Panc1 (cell line): Measurements from ENCODE around the gene CHST11. TPM values are rescaled to one million over a fixed set of nuclear protein-coding genes. Genes with fewer than 3 reads are reported as not detected.

Source experiments
- ATAC-seq: fragments of 200-7000 bp; cut with Tn5 transposase; 2 replicates; pipeline ENCODE4 v1.9.1; 2020; ENCODE audit warnings: mild to moderate bottlenecking, moderate library complexity
- BruUV-seq: library from RNA; stranded (reverse); fragments of 400-500 nt; replicated peaks from 2 replicates; lab custom pipeline; 2021; lab: Mats Ljungman, UMichigan
- CTCF ChIA-PET: fragments of 300-600 bp; sonication (Branson Sonifier 250); formaldehyde crosslinking; loops from one replicate; lab custom pipeline; 2022; ENCODE audit warnings: antibody characterized with exemption; lab: Charles Lee
- POLR2A ChIA-PET: fragments of 300-600 bp; sonication (Branson Sonifier 250); formaldehyde crosslinking; loops from one replicate; lab custom pipeline; 2022; ENCODE audit warnings: antibody characterized with exemption; lab: Charles Lee
- DNase-seq: peaks from one replicate; pipeline ENCODE4 v3.0.0-alpha.2; 2010; ENCODE audit warnings: low read depth, low spot score
- H3K27ac ChIP-seq: 2 replicates; pipeline ENCODE4 v1.5.1; 2011; ENCODE audit warnings: mild to moderate bottlenecking, low read length, inconsistent platforms
- H3K27me3 ChIP-seq: fragments of 200-500 bp; sonication (Bioruptor generic); 2 replicates; pipeline ENCODE4 v1.6.0; 2014; ENCODE audit warnings: low read length, inconsistent platforms; ENCODE audit not compliant: control insufficient read depth, insufficient read depth
- H3K36me3 ChIP-seq: fragments of 200-500 bp; sonication (Bioruptor generic); 2 replicates; pipeline ENCODE4 v1.5.1; 2014; ENCODE audit warnings: inconsistent platforms, mild to moderate bottlenecking, low read length, moderate library complexity; ENCODE audit not compliant: control insufficient read depth, insufficient read depth
- H3K4me1 ChIP-seq: 2 replicates; pipeline ENCODE4 v1.5.1; 2011; ENCODE audit warnings: inconsistent platforms, mild to moderate bottlenecking, low read length, moderate library complexity; ENCODE audit not compliant: control insufficient read depth, insufficient read depth
- H3K4me3 ChIP-seq, 2 experiments: 2 replicates each; pipeline ENCODE4 v1.5.1; 2011 to 2012; ENCODE audit warnings: low read depth in 2 of 2, low read length in 2 of 2, mild to moderate bottlenecking in 2 of 2, inconsistent platforms in 1 of 2, moderate library complexity in 1 of 2
- H3K9me3 ChIP-seq: fragments of 200-500 bp; sonication (Bioruptor generic); 2 replicates; pipeline ENCODE4 v1.5.1; 2014; ENCODE audit warnings: low read depth, mild to moderate bottlenecking, inconsistent platforms, low read length, moderate library complexity; ENCODE audit not compliant: control insufficient read depth, insufficient read depth
- POLR2AphosphoS5 ChIP-seq: IDR thresholded peaks from 2 replicates; pipeline ENCODE4 v1.6.1; 2012; ENCODE audit warnings: mild to moderate bottlenecking, low read depth, low read length, moderate library complexity
- REST ChIP-seq, 2 experiments: IDR thresholded peaks; 2 replicates each; pipeline ENCODE4 v1.6.1; 2011 to 2012; ENCODE audit warnings: low read depth in 2 of 2, control low read depth in 1 of 2, low read length in 1 of 2, mild to moderate bottlenecking in 1 of 2, moderate library complexity in 1 of 2; ENCODE audit not compliant: insufficient read depth in 1 of 2
- SIN3A ChIP-seq: IDR thresholded peaks from 2 replicates; pipeline ENCODE4 v1.6.1; 2012; ENCODE audit warnings: low read depth, mild to moderate bottlenecking, low read length, moderate library complexity, borderline replicate concordance; ENCODE audit not compliant: insufficient read depth
- TCF7L2 ChIP-seq: IDR thresholded peaks from 2 replicates; pipeline ENCODE4 v1.6.1; 2011; ENCODE audit warnings: mild to moderate bottlenecking, low read depth, low read length, inconsistent platforms
- in situ Hi-C: cut with HindIII; loops from 2 replicates; pipeline ENCODE4 v1.10.0; 2016; ENCODE audit warnings: low sequenced_read_pairs, low pct_unique_long_range_greater_than_20kb
- intact Hi-C: fragments of 100-400 bp; cut with micrococcal nuclease; formaldehyde crosslinking; loops from one replicate; pipeline ENCODE4 v1.10.0; 2022; ENCODE audit not compliant: unreplicated experiment
- total RNA-seq: library from RNA; stranded (reverse); gene quantifications from one replicate; pipeline ENCODE4 v1.2.1, GENCODE V29; 2021; ENCODE audit not compliant: unreplicated experiment
- TF ChIP-seq, protein P1 (sequence below): fragments of 450-650 bp; IDR thresholded peaks from 2 replicates; pipeline ENCODE4 v1.5.1; 2017; ENCODE audit warnings: mild to moderate bottlenecking

Gene CHST11
- total RNA-seq, 1 experiment from 2014 or later: 11.4 TPM

- no peak overlapping the region for H3K4me3 ChIP-seq
- DNase-seq: no peak
- TF ChIP-seq TCF7L2 (no peak), POLR2AphosphoS5 (no peak), REST (IDR thresholded peaks at IDR 0.05; ENCODE audit: insufficient read depth in 1 of 2, low read depth in 2 of 2, low read length in 1 of 2) (no peak), SIN3A (no peak)
- TF ChIP-seq, protein P1, sequence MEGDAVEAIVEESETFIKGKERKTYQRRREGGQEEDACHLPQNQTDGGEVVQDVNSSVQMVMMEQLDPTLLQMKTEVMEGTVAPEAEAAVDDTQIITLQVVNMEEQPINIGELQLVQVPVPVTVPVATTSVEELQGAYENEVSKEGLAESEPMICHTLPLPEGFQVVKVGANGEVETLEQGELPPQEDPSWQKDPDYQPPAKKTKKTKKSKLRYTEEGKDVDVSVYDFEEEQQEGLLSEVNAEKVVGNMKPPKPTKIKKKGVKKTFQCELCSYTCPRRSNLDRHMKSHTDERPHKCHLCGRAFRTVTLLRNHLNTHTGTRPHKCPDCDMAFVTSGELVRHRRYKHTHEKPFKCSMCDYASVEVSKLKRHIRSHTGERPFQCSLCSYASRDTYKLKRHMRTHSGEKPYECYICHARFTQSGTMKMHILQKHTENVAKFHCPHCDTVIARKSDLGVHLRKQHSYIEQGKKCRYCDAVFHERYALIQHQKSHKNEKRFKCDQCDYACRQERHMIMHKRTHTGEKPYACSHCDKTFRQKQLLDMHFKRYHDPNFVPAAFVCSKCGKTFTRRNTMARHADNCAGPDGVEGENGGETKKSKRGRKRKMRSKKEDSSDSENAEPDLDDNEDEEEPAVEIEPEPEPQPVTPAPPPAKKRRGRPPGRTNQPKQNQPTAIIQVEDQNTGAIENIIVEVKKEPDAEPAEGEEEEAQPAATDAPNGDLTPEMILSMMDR: no peak
- H3K9me3 ChIP-seq: no peaks in the 10 kb centered on the region
- no peak overlapping the region for H3K27ac ChIP-seq
- H3K36me3 ChIP-seq: no peaks in the 10 kb centered on the region
- ChIA-PET CTCF (no interaction called here), POLR2A (interaction anchor here (0.6 to 0.7 kb wide), 2 partner anchors 110 to 140 kb away, joined by 5 to 7 read pairs; no protein-coding TSS in a partner anchor)
- BruUV-seq: no TSS peak
- H3K27me3 ChIP-seq: no peaks in the 10 kb centered on the region
- in situ Hi-C loops: no loop called here
- no peak for ATAC-seq
- H3K4me1 ChIP-seq: no peaks in the 10 kb centered on the region
- intact Hi-C loops: no loop called here
Measured at GRCh38 chr12:104576980-104577580, 120.3 kb downstream of the CHST11 start.

DNA sequence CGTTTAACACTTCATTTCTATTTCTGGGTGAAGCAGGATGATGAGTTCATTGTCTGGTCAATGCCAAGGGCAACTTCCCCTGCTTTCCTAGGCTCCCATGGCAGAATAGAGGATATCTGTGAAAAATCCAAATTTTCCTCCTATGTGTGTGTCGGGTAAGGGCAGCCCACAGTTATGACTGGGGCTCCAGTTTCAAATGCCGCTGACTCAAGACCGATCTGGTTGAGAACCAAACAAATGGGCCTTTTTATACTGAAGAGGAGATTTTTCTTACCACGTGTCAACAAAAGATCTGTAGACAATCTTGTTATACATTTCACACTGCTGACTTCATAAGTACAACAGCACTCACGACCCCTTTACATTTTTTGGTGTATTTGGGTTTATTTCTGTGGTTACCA, 120.8 kb downstream of the CHST11 start:
- no peak for ATAC-seq
- no peak for DNase-seq
- TF ChIP-seq, protein P1: no peak
- TF ChIP-seq SIN3A: no peak
- no peak for TF ChIP-seq POLR2AphosphoS5
- TF ChIP-seq REST (IDR thresholded peaks at IDR 0.05; ENCODE audit: insufficient read depth in 1 of 2, low read depth in 2 of 2, low read length in 1 of 2): no peak
- TF ChIP-seq TCF7L2: no peak
- in situ Hi-C loops: no loop called here
- no peaks in the 10 kb centered on the region for H3K27me3 ChIP-seq
- H3K4me1 ChIP-seq: no peaks in the 10 kb centered on the region
- no peak overlapping the region for H3K4me3 ChIP-seq
- intact Hi-C loops: no loop called here
- BruUV-seq: no TSS peak
- no peaks in the 10 kb centered on the region for H3K9me3 ChIP-seq
- POLR2A ChIA-PET: interaction anchor here (0.7 kb wide), 1 partner anchor 110 kb away, joined by 7 read pairs; no protein-coding TSS in a partner anchor
- H3K27ac ChIP-seq: no peak overlapping the region
- CTCF ChIA-PET: no interaction called here
- H3K36me3 ChIP-seq: no peaks in the 10 kb centered on the region
